NCI-H2171 treated with DMSO at 0.1 percent for 48 hours (cell line): ENCODE results near the gene SH3RF3.
"Not testable (repeated sequence)": the region's sequence is repeated elsewhere in the genome, so short reads cannot be mapped to it uniquely, and the experiment has no call there.

Experiments used
- DNase-seq: peaks from one replicate; lab custom pipeline; 2025; lab: John Stamatoyannopoulos, UW

SH3RF3 gene

DNA sequence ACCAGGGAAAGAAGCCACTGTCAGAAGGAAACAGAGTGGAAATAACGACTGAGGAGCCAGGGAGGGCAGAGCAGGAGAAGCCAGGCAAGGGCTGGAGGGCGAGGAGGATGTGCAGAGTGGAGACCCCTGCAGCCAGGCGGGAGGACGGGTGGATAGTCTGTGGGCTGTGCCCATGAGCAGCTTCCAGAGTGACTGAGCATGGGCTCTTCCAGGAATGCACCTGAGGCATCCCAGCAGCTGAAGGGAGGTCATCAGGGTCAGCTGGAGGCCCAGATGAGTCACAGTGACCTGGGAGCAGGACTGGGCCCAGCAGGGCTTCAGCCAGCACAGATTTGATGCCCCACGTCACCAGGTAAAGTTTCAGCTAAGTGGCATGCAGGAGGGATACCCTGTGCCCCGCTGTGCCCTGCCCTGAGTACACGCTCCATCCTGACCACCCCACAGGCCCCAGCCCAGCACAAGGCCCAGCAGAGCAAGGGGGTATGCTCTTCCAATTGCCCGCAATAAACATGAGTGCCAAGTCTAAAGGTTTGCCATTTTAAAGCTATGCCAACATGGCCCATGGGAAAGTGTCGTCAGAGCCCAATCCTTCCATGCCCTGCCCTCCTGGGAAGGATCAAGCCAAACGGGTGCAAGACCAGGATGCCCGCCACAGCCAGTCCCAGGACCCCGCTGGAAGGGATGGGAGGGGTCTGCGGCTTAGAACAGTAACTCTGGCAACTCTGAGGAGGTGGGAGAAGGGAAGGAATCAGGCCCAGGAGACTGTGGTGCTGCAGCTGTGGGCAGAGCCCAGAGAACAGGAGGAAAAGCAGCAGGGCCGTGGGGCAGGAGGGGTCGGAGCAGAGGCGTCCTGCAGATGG, 399.1 kb downstream of the SH3RF3 start:
- DNase-seq, result no peak

DNA sequence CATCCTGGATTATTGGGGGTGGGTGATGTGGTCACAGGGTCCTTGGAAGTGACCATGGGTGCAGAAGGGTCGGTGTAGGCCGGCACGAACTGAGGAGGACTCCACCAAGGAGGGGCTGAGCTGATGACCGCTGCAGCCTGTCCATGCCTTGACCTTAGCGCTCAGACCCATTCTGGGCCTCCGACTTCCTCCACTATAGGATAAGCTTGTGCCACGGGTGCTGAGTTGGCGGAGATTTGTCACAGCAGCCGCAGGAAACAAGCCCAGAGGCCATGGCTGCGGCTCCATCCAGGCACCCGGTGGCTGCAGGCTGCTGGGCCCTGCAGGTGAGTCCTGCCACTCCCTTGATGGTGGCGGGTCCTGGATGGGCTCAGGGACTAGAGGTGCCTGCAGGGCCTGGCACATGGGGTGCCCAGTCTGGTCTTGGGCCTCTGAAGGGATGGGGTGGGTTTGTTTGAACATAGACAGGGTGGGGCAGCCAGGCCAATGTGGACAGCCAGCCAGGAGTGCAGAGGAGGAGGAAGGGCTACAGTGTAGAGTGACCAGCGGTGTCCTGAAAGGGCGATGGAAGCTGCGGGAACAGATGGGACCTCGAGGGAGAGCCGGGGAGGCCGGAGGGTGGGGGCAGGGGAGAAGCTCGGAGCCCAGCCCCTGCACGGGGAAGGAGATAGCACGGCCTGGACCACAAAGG, 400.0 kb downstream of the SH3RF3 start:
- no peak for DNase-seq

DNA sequence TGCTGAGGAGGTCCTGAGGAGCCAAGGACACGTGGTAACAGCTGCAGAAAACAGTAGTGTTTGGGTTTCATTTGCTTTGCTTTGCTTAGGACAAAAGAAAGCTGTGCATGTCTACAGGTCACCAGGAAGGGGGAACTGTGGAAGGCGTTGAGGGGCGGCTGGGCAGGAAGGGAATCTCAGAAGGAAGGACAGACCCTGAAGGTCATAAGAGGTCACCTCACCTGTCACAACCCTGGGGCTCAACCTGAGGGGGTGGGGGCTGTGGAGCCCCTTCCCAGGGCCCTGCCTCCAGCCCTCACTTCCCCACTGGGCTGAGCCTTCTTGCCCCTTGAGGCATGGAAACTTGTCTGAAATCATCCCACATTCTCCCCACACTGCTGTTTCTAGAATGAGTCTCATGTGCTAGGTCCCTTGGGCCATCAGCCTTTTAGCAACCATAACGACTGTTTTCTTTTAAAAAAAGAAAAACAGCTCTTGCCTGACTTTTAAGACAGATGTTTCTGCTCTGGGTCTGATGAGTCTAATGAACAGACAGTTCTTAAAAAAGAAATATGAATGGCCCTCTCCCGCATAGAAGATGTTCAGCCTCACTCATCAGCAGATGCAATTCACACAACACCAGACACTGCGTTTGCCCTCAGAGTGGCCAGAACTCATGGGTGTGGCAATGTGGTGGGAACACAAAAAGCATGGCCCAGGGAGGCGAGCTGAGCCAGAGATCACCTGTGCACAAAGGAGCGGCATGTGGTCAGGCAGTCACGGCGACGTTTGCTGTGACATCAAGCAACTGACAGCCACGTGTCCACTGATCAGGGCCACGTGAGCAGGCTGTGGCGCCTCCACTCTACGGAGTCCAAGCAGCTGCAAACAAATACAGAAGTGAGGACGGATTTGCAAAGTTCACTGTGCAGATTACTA, 400.8 kb downstream of the SH3RF3 start:
- DNase-seq, result no peak

DNA sequence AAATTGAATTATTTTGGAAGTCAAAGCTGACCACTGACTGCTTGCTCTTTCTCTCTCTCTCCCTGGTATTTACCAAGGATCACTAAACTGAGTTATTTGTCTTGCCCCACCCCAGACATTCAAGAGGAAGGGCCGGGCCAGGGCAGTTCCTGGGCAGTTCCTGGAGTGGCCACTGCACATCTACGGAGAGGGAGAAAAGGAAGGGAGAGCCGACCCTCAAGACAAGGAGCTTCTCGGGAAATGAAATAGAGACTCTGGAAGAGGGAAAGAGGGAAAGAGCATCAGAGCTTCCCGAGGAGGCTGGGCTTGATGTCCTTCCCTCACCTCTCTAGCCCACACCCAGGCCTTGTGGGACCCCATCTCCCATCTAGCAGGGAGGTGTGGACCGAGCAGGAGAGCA, 401.7 kb downstream of the SH3RF3 start:
- no peak for DNase-seq

DNA sequence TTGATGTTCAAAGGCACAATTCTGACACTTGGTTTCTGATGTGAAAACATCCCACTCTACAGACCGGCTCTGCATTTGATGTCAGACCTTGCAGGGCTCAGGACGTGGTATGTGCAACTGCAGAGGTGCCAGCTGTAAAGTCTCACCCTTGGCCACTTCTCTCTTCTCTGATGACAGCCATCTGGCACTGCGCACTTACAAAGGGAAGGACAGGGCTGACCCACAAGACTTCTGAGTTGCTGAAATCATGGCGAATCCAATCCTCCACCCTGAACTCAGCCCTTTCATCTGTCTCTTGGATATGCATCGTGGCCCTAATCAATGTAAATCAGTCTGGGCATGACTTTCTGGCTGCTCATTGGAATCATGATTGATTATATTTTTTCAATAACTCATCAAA, 402.2 kb downstream of the SH3RF3 start:
- DNase-seq, result no peak

DNA sequence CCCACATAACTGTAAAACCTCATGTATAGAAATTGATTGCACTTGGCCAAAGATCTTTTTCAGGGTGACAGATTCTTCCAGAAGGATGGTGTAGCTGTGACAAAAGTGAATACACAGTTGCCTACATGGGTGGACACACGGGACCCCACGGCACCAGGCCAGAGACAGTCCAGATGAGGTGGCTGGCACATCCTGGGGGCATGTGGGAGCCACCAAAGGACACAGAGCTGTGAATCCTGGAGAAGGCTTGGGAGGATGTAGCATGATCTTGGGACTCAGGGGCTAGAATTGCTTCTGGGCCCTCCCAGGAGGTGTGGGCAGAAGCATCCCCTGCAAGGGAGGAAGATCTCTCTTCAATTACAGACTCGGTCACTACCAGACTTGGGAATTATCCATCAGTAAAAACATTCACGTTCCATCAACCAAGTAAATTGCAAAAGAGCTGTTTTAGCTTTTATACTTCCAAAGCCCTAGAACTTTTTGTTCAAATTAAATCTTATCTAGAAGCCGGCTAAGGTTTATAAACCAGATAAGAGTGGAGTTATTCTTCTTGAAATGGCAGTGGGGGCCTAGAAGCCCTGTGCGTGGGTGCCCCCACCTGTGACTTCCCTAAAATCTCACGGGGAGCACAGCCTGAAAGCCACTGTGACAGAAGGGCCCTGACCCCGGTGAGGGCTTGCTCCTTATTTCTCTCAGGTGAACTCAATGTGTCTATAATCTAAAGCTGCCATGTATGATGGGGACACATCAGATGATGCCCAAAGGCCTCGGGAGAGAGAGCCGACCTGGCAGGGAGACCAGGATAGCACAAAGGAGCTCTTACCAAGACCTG, 403.1 kb downstream of the SH3RF3 start:
- DNase-seq, result no peak

DNA sequence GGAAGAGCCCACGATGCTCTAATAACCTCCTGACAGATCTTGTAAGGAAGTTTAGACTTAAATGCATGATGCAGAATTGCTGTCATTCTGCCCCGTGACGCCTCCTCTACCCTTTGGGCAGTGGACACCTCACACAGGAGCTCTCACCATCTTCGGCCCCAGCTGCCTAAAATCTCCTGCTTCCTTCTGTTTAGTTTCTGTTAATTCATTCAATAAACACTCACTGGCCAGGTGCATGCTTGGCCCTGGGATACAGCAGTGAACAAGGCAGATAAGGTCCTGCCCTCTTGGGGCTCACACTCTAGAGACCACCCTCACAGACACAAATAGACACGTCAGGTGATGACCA, 403.7 kb downstream of the SH3RF3 start:
- no peak for DNase-seq

DNA sequence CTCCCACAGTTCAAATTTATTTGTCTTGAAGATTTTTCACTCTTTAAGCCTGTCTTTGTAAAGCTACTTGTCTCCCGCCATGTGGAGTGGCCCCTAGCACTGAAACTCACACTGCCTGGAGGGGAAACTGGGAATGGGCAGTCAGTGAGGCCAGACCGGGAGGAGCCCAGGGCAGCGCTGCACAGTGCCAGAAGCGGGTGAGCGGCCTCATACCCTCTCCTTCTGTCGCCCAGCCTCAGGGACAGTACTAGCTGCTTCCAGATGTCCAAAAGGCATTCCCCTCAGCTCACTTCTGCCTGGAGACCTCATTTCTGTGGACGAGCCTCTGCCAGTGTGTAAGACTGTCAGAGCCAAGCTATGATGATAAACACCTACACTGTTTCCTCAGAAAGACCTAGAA, 404.8 kb downstream of the SH3RF3 start:
- no peak for DNase-seq

DNA sequence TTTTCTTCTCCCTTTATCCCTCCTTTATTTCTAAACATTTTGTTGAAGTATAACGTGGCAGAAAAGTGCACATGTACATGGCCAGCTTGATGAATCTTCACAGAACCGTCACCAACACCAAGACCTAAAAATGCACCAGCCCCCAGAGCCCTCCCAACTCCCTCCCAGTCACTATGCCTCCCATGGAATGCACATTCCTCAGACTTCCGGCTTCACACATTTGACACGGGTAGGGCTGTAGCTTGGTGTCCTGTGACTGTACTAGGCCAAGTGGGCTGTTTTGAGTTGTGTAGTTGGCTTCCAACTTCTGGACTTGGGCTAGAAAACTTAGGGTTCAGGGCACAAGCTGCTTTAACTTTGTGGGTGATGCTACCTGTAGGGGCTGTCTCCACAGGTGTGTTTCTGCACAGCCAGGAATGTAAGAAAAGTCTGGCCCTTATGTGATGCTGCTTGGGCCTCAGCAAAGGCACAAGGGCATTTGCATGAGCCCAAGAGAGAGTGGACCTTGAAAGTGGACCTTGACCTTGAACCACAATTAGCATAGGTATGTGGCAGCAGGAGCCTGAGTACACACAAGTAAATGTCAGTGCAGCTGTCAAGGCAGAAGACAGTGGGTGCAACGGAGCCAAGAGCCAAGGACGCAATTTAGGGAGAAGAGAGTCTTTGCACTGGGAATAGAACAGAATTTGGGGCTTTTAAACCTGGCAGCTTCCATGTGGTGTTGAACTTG, 406.4 kb downstream of the SH3RF3 start:
- DNase-seq, result no peak

DNA sequence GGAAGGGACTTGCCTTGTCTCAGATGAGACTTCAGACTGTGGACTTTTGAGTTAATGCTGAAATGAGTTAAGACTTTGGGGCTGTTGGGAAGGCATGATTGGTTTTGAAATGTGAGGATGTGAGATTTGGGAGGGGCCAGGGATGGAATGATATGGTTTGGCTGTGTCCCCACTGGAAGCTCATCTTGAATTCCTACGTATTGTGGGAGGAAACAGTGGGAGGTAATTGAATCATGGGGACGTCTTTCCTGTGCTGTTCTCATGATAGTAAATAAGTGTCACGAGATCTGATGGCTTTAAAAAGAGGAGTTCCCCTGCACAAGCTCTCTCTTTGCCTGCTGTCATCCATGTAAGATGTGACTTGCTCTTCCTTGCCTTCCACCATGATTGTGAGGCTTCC, 407.6 kb downstream of the SH3RF3 start:
- not testable (repeated sequence) for DNase-seq

DNA sequence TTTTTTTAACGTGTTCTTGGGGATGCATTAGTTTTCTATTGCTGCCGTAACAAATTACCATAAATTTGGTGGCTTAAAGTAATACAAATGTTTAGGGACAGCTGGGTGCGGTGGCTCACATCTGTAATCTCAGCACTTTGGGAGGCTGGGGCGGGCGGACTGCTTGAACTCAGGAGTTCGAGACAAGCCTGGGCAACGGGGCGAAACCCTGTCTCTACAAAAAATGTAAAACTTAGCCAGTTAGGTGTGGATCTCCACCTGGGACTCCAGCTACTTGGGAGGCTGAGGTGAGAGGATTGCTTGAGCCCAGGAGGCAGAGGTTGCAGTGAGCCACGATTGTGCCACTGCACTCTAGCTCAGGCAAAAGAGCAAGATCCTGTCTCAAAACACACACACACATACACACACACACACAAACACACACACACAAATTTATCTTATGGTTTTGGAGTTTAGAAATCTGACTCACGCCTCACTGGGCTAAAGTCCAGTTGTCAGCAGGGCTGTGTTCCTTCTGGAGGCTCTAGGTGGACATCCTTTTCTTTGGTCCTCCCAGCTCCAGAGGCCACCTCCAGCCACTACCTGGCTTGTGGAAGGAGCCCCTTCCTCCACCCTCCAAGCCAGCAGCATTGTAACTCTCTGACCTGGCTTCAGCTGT, 408.7 kb downstream of the SH3RF3 start:
- DNase-seq, result no peak

DNA sequence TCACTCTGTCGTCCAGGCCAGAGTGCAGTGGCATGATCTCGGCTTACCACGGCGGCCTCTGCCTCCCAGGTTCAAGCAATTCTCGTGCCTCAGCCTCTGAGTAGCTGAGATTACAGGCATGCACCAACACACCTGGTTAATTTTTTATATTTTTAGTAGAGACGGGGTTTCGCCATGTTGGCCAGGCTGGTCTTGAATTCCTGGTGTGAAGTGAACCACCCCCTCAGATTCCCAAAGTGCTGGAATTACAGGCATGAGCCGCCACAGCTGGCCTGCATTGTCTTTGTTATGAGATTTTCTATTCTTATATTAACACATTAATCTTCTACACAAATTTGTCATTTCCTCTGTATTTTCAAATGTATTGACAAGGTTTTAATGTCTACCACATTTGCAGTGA, 409.5 kb downstream of the SH3RF3 start:
- no peak for DNase-seq

DNA sequence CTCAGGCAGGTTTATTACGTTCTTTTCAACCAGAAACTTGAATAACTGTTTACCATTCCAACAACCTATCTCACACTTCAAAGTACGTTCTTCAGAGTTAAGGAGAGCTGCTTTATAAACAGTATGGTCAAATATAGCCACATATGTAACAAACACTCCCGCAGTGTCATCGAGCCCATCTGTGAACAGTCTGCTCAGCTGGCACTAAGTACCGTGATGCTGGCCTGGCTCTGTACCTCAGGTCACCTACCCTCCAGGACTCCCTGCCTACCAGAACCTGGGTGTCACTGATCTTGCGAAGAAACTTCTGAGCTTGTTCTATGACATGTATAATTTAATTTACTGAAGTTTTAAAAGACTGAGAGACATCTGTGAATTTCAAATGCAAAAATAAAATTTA, 413.4 kb downstream of the SH3RF3 start:
- DNase-seq, result no peak

DNA sequence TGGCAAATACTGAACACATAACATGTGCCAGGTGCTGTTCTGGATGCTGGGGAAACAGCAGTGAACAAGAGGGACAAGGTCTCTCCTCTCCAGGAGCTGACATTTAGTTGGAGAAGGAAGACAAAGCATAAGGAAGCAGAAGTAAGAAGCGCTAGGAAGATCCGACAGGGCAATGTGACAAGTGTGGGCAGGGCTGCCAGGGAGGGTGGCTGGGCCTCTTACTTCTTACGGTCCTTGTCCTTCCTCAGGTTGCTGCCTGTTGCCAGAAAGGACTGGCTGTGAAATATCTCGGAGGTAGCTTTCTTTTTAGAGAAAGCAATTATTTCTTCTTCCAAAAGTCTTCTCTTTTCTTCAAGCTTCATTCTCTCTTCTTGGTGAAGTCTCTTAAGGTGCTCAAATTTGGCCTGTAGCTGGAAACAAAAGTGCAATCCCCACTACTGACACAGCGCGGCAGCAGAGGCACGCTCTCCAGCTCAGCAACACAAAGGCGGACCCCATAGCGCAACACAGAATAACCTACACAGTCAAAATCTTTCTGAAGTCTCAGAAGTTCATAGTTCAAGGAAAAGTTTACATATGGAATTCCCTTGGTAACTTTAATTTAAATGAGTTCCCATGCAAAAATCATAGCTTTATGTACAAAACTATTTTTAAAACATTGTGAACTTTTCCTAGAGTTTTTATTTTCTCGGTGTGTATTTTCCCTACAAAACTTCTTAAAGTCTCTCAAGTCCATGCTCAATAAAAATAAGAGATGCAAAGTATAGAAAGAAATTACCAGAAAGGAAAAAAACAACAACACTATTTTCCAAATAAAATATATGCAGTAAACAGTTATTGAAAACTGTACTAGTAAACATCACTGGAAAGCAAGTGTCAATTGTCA, 417.1 kb downstream of the SH3RF3 start:
- DNase-seq, result peak; percentile 64

DNA sequence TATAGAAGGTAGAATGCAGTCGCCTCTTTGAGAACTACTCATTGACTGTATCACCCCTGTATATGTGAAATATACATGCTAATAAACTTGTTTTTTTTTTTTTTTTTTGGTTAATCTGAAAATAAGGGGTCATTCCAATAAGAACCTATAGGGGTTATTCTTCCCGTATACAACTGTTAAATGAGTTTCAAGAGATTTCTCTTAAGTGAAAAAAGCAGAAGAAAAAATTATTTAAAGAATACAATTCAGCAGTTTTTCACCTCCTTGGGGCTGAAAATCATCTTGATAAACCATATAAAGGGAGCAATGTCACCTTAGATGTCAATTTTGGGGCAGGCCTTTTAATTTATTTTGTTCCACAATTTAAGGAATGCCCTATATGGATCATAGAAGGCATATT, 418.3 kb downstream of the SH3RF3 start:
- no peak for DNase-seq

DNA sequence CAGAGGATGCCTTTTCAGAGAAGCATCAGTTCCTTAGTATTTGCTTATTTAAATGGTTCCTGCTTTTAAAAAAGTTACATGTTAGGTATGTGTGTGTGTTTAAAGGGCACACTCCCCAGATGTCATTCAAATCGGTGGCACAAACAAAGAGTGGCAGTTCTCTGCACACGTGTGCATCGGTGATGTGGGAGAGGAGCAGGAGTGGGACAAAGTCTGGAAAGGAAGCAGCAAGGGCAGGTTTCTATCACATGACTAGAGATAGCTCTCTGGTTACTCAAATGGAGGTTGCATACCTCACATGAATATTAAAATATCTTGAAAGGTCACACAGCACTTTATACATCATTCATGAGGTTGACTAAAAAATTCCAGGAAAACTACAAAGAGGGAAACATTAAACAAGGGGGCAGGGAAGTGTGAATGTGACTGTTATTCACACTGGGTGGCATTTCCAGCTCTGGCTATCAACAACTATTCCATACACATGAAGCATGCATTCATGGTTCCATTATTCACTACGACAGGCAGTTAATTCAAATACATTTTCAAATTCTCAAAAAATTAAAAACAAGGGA, 420.1 kb downstream of the SH3RF3 start:
- no peak for DNase-seq
